BLaER1 (cell line): ENCODE measurements around the gene MEGF9.

ENCODE experiments used
- H3K27ac ChIP-seq: shearing (Covaris generic); formaldehyde crosslinking; 2 replicates; pipeline ENCODE4 v1.8.1; 2022
- H3K27me3 ChIP-seq: shearing (Covaris generic); formaldehyde crosslinking; 2 replicates; pipeline ENCODE4 v1.8.1; 2022
- H3K36me3 ChIP-seq: shearing (Covaris generic); formaldehyde crosslinking; 2 replicates; pipeline ENCODE4 v1.8.1; 2022
- H3K4me1 ChIP-seq: shearing (Covaris generic); formaldehyde crosslinking; 2 replicates; pipeline ENCODE4 v1.8.1; 2022
- H3K4me2 ChIP-seq: shearing (Covaris generic); formaldehyde crosslinking; 2 replicates; pipeline ENCODE4 v1.8.1; 2022
- H3K4me3 ChIP-seq: shearing (Covaris generic); formaldehyde crosslinking; 2 replicates; pipeline ENCODE4 v1.8.1; 2022
- H3K9ac ChIP-seq: shearing (Covaris generic); formaldehyde crosslinking; 2 replicates; pipeline ENCODE4 v1.8.1; 2022
- H3K9me3 ChIP-seq: shearing (Covaris generic); formaldehyde crosslinking; 2 replicates; pipeline ENCODE4 v1.8.1; 2022
- H4K20me1 ChIP-seq: shearing (Covaris generic); formaldehyde crosslinking; 2 replicates; pipeline ENCODE4 v1.8.1; 2022
- Cebpa-rat ChIP-seq: shearing (Covaris generic); IDR thresholded peaks from 2 replicates; pipeline ENCODE4 v1.8.1; 2022

Gene MEGF9

DNA sequence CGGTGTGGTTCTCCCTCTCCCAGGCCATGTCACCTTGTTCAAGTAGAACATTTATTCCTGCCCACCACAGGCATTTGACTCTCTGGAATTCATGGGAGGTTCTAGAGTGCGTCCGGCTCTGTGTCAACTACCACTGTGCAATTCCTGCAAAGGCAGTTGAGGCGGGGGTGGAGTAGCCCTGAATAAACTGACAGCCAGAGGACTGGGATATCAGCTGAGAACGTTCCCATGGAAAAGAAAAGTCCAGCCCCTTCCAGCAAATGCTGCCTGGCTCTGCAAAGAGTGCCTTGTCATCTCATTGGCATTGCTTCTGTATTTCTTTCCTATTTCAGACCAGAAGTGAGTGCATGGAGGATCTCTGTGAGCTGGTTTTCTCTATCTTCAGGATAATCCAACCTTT lies 18.9 kb upstream of the MEGF9 start:
- H3K4me2 ChIP-seq: no peak overlapping the region
- H3K9ac ChIP-seq: no peak overlapping the region
- no peaks in the 10 kb centered on the region for H4K20me1 ChIP-seq
- H3K9me3 ChIP-seq: no peaks in the 10 kb centered on the region
- H3K4me3 ChIP-seq: no peak overlapping the region
- H3K36me3 ChIP-seq: no peaks in the 10 kb centered on the region
- peaks cover 7% of the 10 kb centered on the region for H3K4me1 ChIP-seq
- no peak overlapping the region for H3K27ac ChIP-seq
- H3K27me3 ChIP-seq: no peaks in the 10 kb centered on the region
- no peak for TF ChIP-seq Cebpa-rat

DNA sequence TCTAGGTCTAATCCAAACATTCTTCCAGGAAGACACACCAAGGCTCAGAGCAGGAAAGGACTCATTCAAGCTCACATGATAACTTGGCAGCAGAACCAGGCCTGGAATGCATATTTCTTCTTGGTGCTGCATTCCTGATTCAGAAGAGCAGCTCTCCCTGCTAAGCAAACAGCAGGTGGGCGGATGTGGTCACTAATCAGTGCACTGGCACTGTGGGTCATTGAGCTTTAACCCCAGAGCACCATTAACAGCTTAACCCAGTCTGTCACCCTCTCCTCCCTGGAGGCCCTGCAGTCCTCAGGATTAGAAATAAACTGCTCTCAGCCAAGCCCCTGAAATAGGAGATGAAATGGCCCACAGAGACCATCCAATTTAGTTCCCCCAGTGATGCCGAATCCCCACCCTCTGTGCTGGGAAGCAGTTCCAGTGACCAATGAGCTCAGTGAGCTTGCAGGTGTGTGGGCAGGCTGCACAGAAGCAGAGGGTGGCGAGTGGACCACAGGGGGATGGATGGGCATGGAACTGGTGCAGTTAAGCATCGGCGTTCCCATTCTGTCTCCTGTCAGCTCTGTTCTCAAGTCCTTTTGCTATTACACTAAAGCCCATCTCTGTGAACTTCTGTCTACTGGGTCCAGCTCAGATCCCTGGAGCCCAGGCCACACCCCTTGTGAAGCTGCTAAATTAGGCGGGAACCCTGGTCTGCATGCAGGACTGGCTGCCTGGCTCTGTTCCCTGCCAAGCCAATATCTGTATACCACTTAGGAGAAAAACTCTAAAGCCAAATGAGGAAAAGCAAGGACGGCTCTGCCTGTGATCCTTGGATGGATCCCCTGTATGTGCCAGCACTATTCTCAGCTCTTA lies 16.6 kb upstream of the MEGF9 start:
- Histone ChIP-seq H3K9me3 (no peaks in the 10 kb centered on the region), H3K9ac (no peak overlapping the region), H3K27ac (no peak overlapping the region), H3K36me3 (no peaks in the 10 kb centered on the region), H3K4me2 (no peak overlapping the region), H4K20me1 (no peaks in the 10 kb centered on the region), H3K27me3 (no peaks in the 10 kb centered on the region), H3K4me3 (no peak overlapping the region), H3K4me1 (peaks cover 7% of the 10 kb centered on the region)
- no peak for TF ChIP-seq Cebpa-rat

DNA sequence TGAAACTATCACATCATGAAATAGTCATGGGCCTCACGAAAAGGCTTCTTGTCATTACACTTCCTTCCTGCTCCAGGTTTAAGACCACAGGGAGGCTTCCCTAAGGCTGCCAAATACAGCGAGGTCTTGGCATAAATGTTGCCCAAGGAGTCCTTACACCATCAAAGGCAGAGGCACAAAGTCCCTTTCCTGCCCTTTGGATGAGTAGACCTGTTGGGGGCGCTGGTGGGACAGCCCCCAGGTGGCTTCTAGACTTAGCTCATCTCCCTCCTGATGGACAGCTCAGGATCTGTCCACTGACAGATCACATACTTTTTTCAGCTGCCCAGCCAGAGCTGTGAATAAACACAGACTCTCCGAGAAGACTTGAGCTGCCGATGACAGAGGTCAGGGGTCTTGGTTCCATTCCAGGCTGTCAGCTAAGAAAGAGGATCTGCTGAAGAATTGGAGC lies 15.5 kb upstream of the MEGF9 start:
- TF ChIP-seq Cebpa-rat: no peak
- H3K9ac ChIP-seq: no peak overlapping the region
- no peak overlapping the region for H3K4me3 ChIP-seq
- H3K4me2 ChIP-seq: no peak overlapping the region
- H3K27ac ChIP-seq: no peak overlapping the region
- H3K36me3 ChIP-seq: no peaks in the 10 kb centered on the region
- no peaks in the 10 kb centered on the region for H3K27me3 ChIP-seq
- peaks cover 7% of the 10 kb centered on the region for H3K4me1 ChIP-seq
- no peaks in the 10 kb centered on the region for H4K20me1 ChIP-seq
- no peaks in the 10 kb centered on the region for H3K9me3 ChIP-seq

DNA sequence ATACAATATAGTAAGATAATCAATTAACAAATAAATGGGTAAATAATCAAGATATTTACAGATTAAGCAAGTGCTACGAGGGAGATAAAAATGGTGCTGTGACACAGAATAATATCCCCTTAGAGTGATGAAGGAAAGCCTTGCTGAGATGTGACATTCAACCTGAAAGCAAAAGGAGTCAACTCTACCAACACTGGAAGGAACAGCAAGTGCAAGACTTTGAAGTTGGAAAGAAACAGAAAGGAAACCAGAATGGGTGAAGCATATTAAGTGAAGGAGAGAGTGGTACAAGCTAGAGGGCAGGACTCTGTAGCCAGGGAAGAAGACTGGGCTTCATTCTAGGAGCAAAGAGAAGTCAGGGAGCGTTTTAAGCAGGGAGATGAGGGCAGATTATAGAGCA lies 12.2 kb upstream of the MEGF9 start:
- Histone ChIP-seq H4K20me1 (no peaks in the 10 kb centered on the region), H3K4me3 (no peak overlapping the region), H3K9me3 (no peaks in the 10 kb centered on the region), H3K27ac (no peak overlapping the region), H3K36me3 (no peaks in the 10 kb centered on the region), H3K4me1 (peaks cover 7% of the 10 kb centered on the region), H3K9ac (no peak overlapping the region), H3K27me3 (no peaks in the 10 kb centered on the region), H3K4me2 (no peak overlapping the region)
- TF ChIP-seq Cebpa-rat: no peak

DNA sequence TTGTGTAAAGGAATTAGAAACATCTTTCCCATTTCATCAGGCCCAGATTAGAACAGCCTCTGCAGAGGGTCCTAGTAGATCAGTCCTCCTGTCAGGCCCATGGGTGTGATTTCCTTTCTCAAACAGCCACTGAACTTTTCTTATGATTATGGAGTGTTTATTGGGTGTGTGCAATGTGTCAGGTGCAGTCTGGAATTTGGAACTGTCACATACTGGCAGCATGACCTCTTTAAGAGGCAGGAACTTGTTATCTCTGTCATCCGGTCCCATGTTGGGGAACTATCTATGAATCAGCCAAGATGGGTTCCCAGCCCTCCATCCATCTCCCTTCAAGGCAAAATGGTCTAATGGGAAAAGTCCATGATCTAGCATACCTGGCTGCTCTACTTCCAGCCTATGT lies 11.6 kb upstream of the MEGF9 start:
- Histone ChIP-seq H4K20me1 (no peaks in the 10 kb centered on the region), H3K9ac (no peak overlapping the region), H3K27ac (no peak overlapping the region), H3K36me3 (no peaks in the 10 kb centered on the region), H3K4me1 (peaks cover 7% of the 10 kb centered on the region), H3K27me3 (no peaks in the 10 kb centered on the region), H3K4me2 (no peak overlapping the region), H3K9me3 (no peaks in the 10 kb centered on the region), H3K4me3 (no peak overlapping the region)
- TF ChIP-seq Cebpa-rat: no peak

DNA sequence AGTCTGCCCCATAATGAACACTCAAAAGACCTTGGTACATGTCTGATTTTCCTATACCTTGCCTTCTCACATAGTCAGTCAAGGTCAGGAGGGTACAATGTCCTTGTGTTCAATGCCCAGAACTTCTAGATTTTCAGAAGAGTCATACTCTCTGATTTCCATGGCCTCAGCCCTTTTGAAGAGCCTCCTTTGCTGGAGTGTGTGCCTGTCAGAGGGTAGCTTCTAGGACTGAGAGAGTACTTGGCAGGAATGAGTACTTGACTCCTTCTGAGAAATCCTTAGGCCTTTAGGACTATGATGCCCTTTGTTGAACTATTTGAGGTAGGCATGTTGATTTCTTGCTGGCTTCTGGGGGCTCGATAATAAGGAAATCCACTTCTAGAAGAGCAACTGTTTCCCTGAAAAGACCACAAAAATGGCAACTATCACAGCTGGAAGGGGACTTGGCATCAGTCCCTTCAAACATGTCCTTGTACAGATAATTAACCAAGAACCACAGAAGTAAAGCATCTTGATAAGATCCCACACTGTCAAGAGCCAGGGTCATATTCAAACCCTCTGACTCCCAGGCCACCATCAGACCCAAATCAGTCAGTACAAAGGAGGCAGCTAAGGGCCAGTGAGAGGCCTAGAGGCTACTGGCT lies 10.6 kb upstream of the MEGF9 start:
- TF ChIP-seq Cebpa-rat: no peak
- Histone ChIP-seq H3K9me3 (no peaks in the 10 kb centered on the region), H3K27me3 (no peaks in the 10 kb centered on the region), H3K4me2 (no peak overlapping the region), H3K4me3 (no peak overlapping the region), H3K36me3 (no peaks in the 10 kb centered on the region), H3K4me1 (peaks cover 7% of the 10 kb centered on the region), H4K20me1 (no peaks in the 10 kb centered on the region), H3K9ac (no peak overlapping the region), H3K27ac (no peak overlapping the region)

DNA sequence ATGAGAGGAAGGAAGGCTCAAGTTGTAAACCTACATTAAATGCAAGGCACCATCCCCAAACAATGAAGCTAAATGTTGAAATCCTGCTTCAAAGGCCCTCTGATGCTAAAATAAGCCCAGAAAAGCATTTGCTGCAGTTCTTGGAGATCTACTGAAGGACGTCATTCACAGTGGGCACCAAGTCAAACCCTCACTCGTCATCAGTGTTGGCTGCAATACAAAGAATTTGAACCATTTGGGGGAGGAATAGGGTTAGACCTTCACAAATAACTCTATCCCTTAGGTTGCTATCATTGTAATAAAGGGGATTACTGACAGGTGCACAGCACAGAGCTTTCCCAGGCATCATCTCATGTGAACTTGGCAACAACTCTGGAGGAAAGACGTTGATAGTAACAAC lies 9.3 kb upstream of the MEGF9 start:
- no peak overlapping the region for H3K4me2 ChIP-seq
- no peaks in the 10 kb centered on the region for H3K27me3 ChIP-seq
- H3K27ac ChIP-seq: no peak overlapping the region
- TF ChIP-seq Cebpa-rat: no peak
- H4K20me1 ChIP-seq: no peaks in the 10 kb centered on the region
- no peaks in the 10 kb centered on the region for H3K9me3 ChIP-seq
- H3K36me3 ChIP-seq: no peaks in the 10 kb centered on the region
- no peak overlapping the region for H3K4me3 ChIP-seq
- no peaks in the 10 kb centered on the region for H3K4me1 ChIP-seq
- H3K9ac ChIP-seq: no peak overlapping the region

DNA sequence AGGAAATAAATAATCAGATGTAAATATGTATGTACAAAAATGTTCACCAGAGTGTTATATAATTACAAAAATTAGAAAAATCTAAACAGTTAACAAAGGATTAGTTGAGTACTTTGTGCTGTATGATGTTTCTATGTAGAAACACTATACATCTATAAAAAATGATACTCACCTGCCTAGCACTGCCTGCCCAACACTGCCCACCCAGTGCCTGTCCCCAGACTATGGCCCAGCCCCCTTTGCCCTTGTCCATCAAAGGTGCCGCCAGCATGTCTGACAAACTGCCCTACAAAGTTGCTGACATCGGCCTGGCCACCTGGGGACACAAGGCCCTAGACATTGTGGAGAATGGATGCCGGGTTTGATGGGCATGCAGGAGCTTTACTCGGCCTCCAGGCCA lies 6.1 kb upstream of the MEGF9 start:
- Histone ChIP-seq H3K9me3 (no peaks in the 10 kb centered on the region), H3K4me2 (no peak overlapping the region), H3K36me3 (no peaks in the 10 kb centered on the region), H3K9ac (no peak overlapping the region), H3K4me1 (peaks cover 4% of the 10 kb centered on the region), H4K20me1 (no peaks in the 10 kb centered on the region), H3K27ac (no peak overlapping the region), H3K4me3 (no peak overlapping the region), H3K27me3 (no peaks in the 10 kb centered on the region)
- TF ChIP-seq Cebpa-rat: no peak

DNA sequence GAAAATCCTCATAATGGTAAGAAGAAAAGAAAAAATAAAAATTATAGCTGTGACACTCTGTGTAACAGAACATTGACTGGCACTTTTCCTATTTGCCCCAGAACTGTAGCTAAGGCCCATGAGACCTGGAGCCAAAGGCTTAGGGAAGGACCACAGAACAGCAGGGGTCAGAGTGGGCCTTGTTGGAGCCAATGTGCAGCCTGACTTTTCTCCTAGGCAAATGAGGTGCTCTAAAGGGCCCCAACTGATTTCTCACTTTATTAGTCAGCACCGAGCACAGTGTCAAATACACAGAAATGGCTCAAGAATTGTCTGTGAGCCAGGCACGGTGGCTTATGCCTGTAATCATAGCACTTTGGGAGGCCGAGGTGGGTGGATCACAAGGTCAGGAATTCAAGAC lies 4.0 kb upstream of the MEGF9 start:
- H3K4me2 ChIP-seq: no peak overlapping the region

DNA sequence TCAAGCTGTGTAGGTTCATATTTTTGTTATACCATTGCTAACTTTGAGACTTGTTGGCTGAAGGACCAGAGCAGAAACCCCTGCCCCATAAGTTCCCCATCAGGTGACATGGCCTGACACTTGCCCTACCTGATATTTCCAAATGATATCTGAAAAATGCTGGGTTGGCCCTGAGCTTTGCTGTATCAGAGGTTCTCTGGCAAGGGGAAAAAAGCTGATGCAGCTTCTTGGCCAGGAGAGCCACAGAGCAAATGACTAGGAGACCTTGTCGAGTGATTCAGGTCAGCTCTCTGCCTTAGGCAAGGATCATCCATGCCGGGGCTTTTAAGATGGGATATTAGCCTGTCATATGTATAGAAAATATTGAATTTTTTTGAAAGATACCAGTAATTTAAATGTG lies 2.9 kb upstream of the MEGF9 start:
- H3K27me3 ChIP-seq: no peaks in the 10 kb centered on the region
- H3K4me2 ChIP-seq: no peak overlapping the region
- H3K4me3 ChIP-seq: no peak overlapping the region
- no peak for TF ChIP-seq Cebpa-rat
- H3K4me1 ChIP-seq: peaks cover 21% of the 10 kb centered on the region
- H3K36me3 ChIP-seq: no peaks in the 10 kb centered on the region
- no peak overlapping the region for H3K9ac ChIP-seq
- H3K27ac ChIP-seq: no peak overlapping the region
- H4K20me1 ChIP-seq: peaks cover 11% of the 10 kb centered on the region; the same call in 1 of the 2 replicates
- no peaks in the 10 kb centered on the region for H3K9me3 ChIP-seq

More for the DNA sequence above, 4.0 kb upstream of the MEGF9 start:
- no peaks in the 10 kb centered on the region for H4K20me1 ChIP-seq
- H3K4me1 ChIP-seq: peaks cover 10% of the 10 kb centered on the region
- no peaks in the 10 kb centered on the region for H3K36me3 ChIP-seq
- TF ChIP-seq Cebpa-rat: no peak
- H3K27me3 ChIP-seq: no peaks in the 10 kb centered on the region
- H3K4me3 ChIP-seq: no peak overlapping the region
- no peak overlapping the region for H3K27ac ChIP-seq
- H3K9ac ChIP-seq: no peak overlapping the region
- H3K9me3 ChIP-seq: no peaks in the 10 kb centered on the region
